Measurements from ENCODE around the gene SMARCC1. TPM values are rescaled to one million over a fixed set of nuclear protein-coding genes. Genes with fewer than 3 reads are reported as not detected.

SMARCC1 gene
- total RNA-seq, 1 experiment from 2014 or later = 43.1 TPM

- Histone ChIP-seq H3K9me2 (replicated peaks; ENCODE audit: low read length) (no peaks in the 10 kb centered on the region), H3K27me3 (ENCODE audit: low read length) (peaks cover 12% of the 10 kb centered on the region), H3K9ac (ENCODE audit: low read length) (no peak overlapping the region), H3K4me2 (ENCODE audit: low read length) (no peak overlapping the region), H3K9me3 (ENCODE audit: low read length) (no peaks in the 10 kb centered on the region), H3K27ac (ENCODE audit: low read length) (no peak overlapping the region), H3K4me3 (ENCODE audit: low read length) (no peak overlapping the region), H2AFZ (ENCODE audit: low read length) (no peak overlapping the region), H3K79me2 (ENCODE audit: low read length) (no peaks in the 10 kb centered on the region), H4K20me1 (ENCODE audit: low read length) (no peaks in the 10 kb centered on the region), H3K4me1 (ENCODE audit: insufficient read depth, low read length) (no peaks in the 10 kb centered on the region; the same call in 1 of the 2 replicates), H3K36me3 (ENCODE audit: low read depth, low read length) (peaks cover 11% of the 10 kb centered on the region), H3F3A (ENCODE audit: low read length, unreplicated experiment) (no peaks in the 10 kb centered on the region)
- TSS peak; percentile 2 for BruUV-seq (replicated peaks)
- ChIA-PET CTCF (no interaction called here), POLR2A (ENCODE audit: unreplicated experiment) (no interaction called here)
- TF ChIP-seq EZH2 (IDR thresholded peaks at IDR 0.05; ENCODE audit: low read length, unreplicated experiment) (no peak), EZH2phosphoT487 (IDR thresholded peaks at IDR 0.05; ENCODE audit: borderline replicate concordance, low read length) (no peak), CTCF (conservative IDR thresholded peaks at IDR 0.05; ENCODE audit: low read depth, low read length) (no peak)
- DNase-seq (no peak), ATAC-seq (no peak)
- intact Hi-C loops (cut with micrococcal nuclease) = no loop called here
Observed at GRCh38 chr3:47581835-47582234, 199.9 kb downstream of the SMARCC1 start.

- H3K9me2 ChIP-seq (replicated peaks; ENCODE audit: low read length) = no peaks in the 10 kb centered on the region
- H3K79me2 ChIP-seq (ENCODE audit: low read length) = no peaks in the 10 kb centered on the region
- no peaks in the 10 kb centered on the region for H3K9me3 ChIP-seq (ENCODE audit: low read length)
- CTCF ChIA-PET = no interaction called here
- intact Hi-C loops (cut with micrococcal nuclease) = no loop called here
- H3K27ac ChIP-seq (ENCODE audit: low read length) = no peak overlapping the region
- H3K27me3 ChIP-seq (ENCODE audit: low read length) = peaks cover 12% of the 10 kb centered on the region
- POLR2A ChIA-PET (ENCODE audit: unreplicated experiment) = no interaction called here
- no peak overlapping the region for H3K9ac ChIP-seq (ENCODE audit: low read length)
- DNase-seq (no peak), ATAC-seq (no peak)
- H3F3A ChIP-seq (ENCODE audit: low read length, unreplicated experiment) = no peaks in the 10 kb centered on the region
- H4K20me1 ChIP-seq (ENCODE audit: low read length) = no peaks in the 10 kb centered on the region
- no peak overlapping the region for H3K4me2 ChIP-seq (ENCODE audit: low read length)
- TF ChIP-seq EZH2phosphoT487 (IDR thresholded peaks at IDR 0.05; ENCODE audit: borderline replicate concordance, low read length) (no peak), CTCF (conservative IDR thresholded peaks at IDR 0.05; ENCODE audit: low read depth, low read length) (no peak), EZH2 (IDR thresholded peaks at IDR 0.05; ENCODE audit: low read length, unreplicated experiment) (no peak)
- no peaks in the 10 kb centered on the region; the same call in 1 of the 2 replicates for H3K4me1 ChIP-seq (ENCODE audit: insufficient read depth, low read length)
- no TSS peak for BruUV-seq (replicated peaks)
- no peak overlapping the region for H3K4me3 ChIP-seq (ENCODE audit: low read length)
- no peak overlapping the region for H2AFZ ChIP-seq (ENCODE audit: low read length)
- H3K36me3 ChIP-seq (ENCODE audit: low read depth, low read length) = peaks cover 9% of the 10 kb centered on the region; the same call in 1 of the 2 replicates
Observed at GRCh38 chr3:47581422-47581821, 200.3 kb downstream of the SMARCC1 start.

- H4K20me1 ChIP-seq (ENCODE audit: low read length) = no peaks in the 10 kb centered on the region
- H3K4me3 ChIP-seq (ENCODE audit: low read length) = no peak overlapping the region
- H3K36me3 ChIP-seq (ENCODE audit: low read depth, low read length) = peaks cover 4% of the 10 kb centered on the region; the same call in 1 of the 2 replicates
- no peak; the same call in 1 of the 2 replicates for ATAC-seq
- intact Hi-C loops (cut with micrococcal nuclease) = no loop called here
- H3K9me3 ChIP-seq (ENCODE audit: low read length) = no peaks in the 10 kb centered on the region
- H3K27ac ChIP-seq (ENCODE audit: low read length) = no peak overlapping the region
- no peak overlapping the region for H3K9ac ChIP-seq (ENCODE audit: low read length)
- H3K4me1 ChIP-seq (ENCODE audit: insufficient read depth, low read length) = no peaks in the 10 kb centered on the region; the same call in 1 of the 2 replicates
- H3K4me2 ChIP-seq (ENCODE audit: low read length) = no peak overlapping the region
- H2AFZ ChIP-seq (ENCODE audit: low read length) = no peak overlapping the region
- H3K27me3 ChIP-seq (ENCODE audit: low read length) = peaks cover 12% of the 10 kb centered on the region
- H3K79me2 ChIP-seq (ENCODE audit: low read length) = no peaks in the 10 kb centered on the region
- H3K9me2 ChIP-seq (replicated peaks; ENCODE audit: low read length) = no peaks in the 10 kb centered on the region
- DNase-seq = no peak
- no peak for TF ChIP-seq EZH2phosphoT487 (IDR thresholded peaks at IDR 0.05; ENCODE audit: borderline replicate concordance, low read length)
- no peak for TF ChIP-seq CTCF (conservative IDR thresholded peaks at IDR 0.05; ENCODE audit: low read depth, low read length)
- TF ChIP-seq EZH2 (IDR thresholded peaks at IDR 0.05; ENCODE audit: low read length, unreplicated experiment) = no peak
- H3F3A ChIP-seq (ENCODE audit: low read length, unreplicated experiment) = no peaks in the 10 kb centered on the region
- no TSS peak for BruUV-seq (replicated peaks)
- POLR2A ChIA-PET (ENCODE audit: unreplicated experiment) = no interaction called here
- CTCF ChIA-PET = interaction anchor here (0.6 kb wide), 1 partner anchor 52 kb away, joined by 3 read pairs; no protein-coding TSS in a partner anchor
Observed at GRCh38 chr3:47580481-47580880, 201.2 kb downstream of the SMARCC1 start.
